GM21367 (cell line): ENCODE results near the gene ACER3.
"Not testable (repeated sequence)": the region's sequence is repeated elsewhere in the genome, so short reads cannot be mapped to it uniquely, and the experiment has no call there.

Experiments used
- ATAC-seq: cut with Tn5 transposase; IDR thresholded peaks from one replicate; pipeline ENCODE4 v1.9.1; 2021; ENCODE audit not compliant: unreplicated experiment

ACER3 gene

GRCh38 chr11:76836613-76837291 lies 24.0 kb upstream of the ACER3 start:
- ATAC-seq, result no peak

DNA sequence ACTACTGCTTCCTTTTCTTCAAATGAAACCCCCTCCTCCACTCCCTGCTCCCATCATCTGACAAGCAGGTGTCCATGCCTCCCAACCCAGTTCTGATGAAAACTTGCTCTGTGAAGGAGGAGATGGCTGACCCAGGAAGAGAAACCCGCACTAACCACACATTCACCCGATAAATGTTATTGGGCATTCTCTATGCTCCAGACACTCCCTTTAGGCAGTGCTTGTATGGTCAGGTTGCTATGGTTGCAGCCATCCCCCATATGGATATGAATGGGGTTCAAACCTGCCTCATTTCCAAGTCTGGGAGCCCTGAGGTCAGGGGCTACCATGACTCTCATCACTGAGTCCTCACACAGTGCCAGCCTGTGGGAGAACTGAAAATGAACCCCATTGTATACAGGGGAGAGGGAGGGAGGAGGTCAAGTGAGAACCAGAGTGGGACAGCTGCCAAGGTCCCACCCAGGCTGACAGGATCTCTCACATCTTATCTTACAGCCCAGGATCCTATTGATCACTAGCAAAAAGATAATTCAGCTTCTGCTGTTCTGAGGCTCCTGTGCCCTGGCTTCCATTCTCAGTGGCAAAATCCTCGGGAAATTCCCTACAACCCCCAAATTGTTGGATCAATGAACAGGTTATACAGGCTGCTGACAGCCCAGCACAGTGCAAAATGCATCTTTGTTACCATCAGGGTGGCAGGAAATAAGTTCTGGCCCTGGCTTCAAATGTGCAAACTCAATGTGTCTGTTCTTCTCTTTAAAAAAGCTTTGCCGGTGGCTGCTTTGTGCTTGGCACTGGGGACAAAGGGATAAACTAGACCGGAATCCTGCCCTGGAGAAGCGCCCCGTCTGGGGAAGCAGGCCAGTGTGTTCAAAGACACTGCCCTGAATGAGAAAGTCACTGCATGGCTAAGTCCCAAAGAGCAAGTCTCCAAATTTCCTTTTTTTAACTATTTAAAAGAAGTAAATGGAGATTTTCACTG lies 22.7 kb upstream of the ACER3 start:
- ATAC-seq, result no peak

- ATAC-seq, result no peak
These were observed 22.0 kb upstream of the ACER3 start for GRCh38 chr11:76838678-76839068.

DNA sequence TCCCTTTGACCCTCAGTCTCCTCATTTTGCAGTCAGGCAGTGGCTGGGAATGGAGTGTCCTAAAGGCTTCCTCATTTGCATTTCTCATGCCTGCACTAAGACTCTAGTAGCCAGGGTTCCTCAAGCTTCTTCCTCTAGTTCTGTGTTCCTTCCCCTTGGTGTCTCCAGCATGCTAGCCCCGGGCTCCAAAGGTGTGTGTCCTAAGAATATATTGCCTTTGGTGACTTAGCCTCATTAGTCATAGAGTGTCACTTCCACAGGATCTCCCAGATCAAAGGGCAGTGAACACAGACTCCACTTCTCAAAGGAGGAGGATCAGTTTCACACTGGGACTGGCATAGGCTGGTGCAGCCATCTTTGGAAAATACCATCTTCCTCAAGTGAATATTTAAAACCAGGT lies 21.4 kb upstream of the ACER3 start:
- no peak for ATAC-seq

DNA sequence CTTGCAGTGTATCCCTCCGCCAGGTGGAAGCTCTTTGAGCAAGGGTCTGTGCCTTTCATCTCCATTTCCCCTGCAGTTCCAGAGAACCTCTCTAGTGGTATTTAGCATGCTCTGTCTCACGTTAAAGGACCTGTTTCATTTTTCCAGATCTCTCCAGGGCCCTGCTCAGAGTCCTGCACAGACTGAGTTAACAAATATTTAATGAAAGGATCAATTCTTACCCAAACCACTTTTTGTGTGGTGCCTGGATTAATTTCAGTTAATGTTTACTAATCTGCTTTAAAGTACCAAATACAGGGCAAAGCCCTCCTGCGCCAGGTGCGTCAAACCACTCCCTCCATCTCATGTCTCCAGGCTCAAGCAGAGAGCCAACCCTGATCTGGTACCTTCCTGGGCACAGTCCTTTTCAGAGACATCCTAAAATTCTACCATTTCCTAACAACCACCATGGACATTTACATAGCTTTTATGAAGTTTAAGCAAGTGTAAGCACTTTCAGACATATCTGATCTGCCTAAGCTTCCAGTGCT lies 18.7 kb upstream of the ACER3 start:
- ATAC-seq, result no peak

- no peak for ATAC-seq
These were observed 16.8 kb upstream of the ACER3 start for GRCh38 chr11:76843907-76844306.

- no peak for ATAC-seq
These were observed 16.2 kb upstream of the ACER3 start for GRCh38 chr11:76844511-76844910.

DNA sequence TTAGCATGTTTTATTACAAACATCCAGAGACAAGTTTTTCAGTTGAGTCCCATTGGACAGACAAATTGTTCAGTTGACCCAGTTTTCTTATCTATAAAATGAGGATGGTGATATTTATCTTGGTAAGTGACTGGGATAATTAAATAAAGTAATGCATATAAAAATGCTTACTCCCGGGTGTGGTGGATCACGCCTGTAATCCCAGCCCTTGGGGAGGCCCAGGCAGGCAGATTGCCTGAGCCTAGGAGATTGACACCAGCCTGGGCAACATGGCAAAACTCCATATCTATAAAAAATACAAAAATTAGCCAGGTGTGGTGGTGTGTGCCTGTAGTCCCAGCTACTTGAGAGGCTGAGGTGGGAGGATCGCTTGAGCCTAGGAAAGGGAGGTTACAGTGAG lies 15.6 kb upstream of the ACER3 start:
- ATAC-seq, result no peak

DNA sequence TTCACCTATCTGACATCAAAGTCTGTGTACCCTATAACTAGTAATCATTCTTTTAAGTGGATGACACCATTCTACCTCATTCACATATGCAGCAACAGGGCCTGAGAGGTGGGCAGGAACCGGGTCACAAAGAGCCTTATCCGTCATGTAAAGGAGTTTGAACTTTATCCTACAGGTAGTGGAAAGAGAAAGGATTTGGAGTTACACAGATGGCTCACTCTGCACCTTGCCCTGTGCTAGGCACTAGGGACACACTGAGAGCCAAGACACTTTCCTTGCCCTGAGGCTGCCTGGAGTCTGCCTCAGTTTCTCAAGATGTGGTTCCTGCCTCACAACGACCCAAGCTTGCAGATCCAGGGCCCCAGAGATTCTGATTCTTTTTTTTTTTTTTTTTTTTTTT lies 14.3 kb upstream of the ACER3 start:
- ATAC-seq, result no peak

GRCh38 chr11:76849376-76849775 lies 11.3 kb upstream of the ACER3 start:
- ATAC-seq, result no peak

GRCh38 chr11:76850130-76850529 lies 10.6 kb upstream of the ACER3 start:
- ATAC-seq, result no peak

GRCh38 chr11:76850815-76851214 lies 9.9 kb upstream of the ACER3 start:
- no peak for ATAC-seq

GRCh38 chr11:76854709-76855108 lies 6.0 kb upstream of the ACER3 start:
- ATAC-seq, result no peak

GRCh38 chr11:76855670-76856069 lies 5.0 kb upstream of the ACER3 start:
- not testable (repeated sequence) for ATAC-seq

DNA sequence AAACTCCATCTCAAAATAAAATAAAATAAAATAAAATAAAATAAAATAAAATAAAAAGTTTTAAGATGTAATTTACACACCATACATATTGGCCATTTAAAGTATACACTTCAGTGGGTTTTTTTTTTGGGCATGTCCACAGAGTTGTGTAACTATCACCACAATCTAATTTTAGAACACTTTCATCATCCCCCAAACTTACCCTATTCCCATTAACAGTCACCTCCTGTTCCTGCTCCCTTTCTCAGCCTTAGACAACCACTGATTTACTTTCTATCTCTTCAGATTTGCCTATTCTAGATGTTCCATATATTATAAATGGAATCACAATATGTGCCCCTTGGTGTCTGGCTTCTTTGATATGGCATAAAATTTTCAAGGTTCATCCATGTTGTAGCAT lies 4.6 kb upstream of the ACER3 start:
- no peak for ATAC-seq

DNA sequence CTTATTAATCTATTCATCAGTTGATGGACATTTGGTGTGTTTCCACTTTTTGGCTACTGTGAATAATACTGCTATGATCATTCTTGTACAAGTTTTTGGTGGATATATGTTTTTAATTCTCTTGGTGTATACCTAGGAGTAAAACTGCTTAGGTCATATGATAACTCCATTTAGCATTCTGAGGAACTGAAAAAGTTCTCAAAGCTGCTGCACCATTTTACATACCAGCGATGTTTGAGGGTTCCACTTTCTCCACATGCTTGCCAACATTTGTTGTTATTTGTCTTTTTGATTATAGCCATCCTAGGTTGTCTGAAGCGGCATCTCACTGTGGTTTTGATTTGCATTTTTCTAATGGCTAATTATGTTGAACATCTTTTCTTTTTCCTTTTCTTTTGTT lies 4.1 kb upstream of the ACER3 start:
- ATAC-seq, result no peak

- no peak for ATAC-seq
These were observed 2.8 kb upstream of the ACER3 start for GRCh38 chr11:76857781-76858410.

DNA sequence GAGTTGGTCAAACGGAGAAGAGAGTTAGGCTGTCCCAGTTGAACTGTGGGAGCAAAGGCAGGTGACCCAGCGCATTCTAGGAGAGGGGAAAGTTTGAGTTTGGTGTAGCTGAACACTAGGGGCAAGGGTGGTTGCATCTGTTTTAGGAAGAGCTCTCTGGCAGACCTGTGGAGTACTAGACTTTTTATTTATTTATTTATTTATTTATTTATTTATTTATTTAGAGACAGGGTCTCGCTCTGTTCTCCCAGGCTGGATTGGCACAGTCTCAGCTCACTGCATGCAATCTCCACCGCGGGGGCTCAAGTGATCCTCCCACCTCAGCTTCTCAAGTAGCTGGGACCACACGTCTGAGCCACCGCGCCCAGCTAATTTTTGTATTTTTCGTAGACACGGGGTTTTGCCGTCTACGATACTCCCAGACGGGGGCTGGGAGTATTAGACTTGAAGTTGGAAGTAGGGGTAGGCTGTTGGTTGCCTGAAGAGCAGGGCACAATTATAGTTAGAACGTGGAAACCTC lies 950 bp upstream of the ACER3 start:
- no peak for ATAC-seq

DNA sequence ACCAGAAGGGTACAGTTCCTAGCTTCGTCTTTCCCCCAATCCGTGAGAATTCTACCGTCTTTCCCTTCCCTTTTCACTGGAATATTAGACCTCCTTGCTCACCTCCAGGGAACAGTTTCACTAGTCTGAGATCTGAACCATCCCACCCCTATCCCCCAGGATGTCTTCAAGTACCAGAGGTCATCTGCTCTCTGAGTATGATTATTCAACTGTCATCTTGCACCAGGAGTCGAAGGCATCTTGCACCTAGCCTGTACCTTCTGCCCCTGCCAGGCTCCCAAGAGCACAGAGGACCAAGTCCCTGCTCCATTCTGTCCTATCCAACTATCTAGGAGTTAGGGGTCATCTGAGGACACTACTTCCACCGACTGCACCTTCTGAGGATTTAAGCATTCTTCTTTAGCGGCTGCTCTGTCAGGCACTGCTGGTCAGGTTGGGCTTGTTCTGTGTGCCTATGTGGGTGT lies 804 bp downstream of the ACER3 start:
- ATAC-seq, result no peak

DNA sequence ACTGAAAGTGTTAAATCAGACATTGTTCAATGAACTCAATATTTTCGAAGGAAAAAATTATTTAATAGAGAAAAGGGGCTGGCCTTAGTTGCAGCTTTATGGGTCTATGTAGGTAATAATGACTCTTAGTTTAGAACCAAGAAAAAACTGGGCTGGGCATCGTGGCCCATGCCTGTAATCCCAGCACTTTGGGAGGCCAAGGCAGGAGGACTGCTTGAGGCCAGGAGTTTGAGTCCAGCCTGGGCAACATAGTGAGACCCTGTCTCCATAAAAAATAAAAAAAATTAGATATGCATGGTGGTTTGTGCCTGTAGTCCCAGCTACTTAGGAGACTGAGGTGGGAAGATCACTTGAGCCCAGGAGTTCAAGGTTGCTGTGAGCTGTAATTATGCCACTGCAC lies 2.1 kb downstream of the ACER3 start:
- not testable (repeated sequence) for ATAC-seq

- no peak for ATAC-seq
These were observed 2.6 kb downstream of the ACER3 start for GRCh38 chr11:76863196-76863777.
